K562 (cell line): ENCODE data around the gene PPIE. TPM values are rescaled to one million over a fixed set of nuclear protein-coding genes. Genes with fewer than 3 reads are reported as not detected.

ENCODE experiments used
- COPS2 ChIP-seq: fragments of 450-650 bp; conservative IDR thresholded peaks from 2 replicates; pipeline ENCODE4 v1.6.1; 2016; ENCODE audit warnings: mild to moderate bottlenecking, moderate library complexity
- DMBX1 ChIP-seq: fragments of 250-450 bp; sonication (Bioruptor Pico); IDR thresholded peaks from 2 replicates; pipeline ENCODE4 v1.8.0; 2022; ENCODE audit warnings: inconsistent platforms, mild to moderate bottlenecking, moderate library complexity, borderline replicate concordance
- HDAC1 ChIP-seq, 2 experiments: fragments of 450-650 bp; IDR thresholded peaks; 2 replicates each; pipeline ENCODE4 v1.6.1; 2016 to 2017; ENCODE audit warnings: inconsistent platforms in 1 of 2, mild to moderate bottlenecking in 1 of 2, moderate library complexity in 1 of 2
- MIER1 ChIP-seq: fragments of 450-650 bp; IDR thresholded peaks from 2 replicates; pipeline ENCODE4 v1.6.1; 2016; ENCODE audit warnings: antibody characterized with exemption, mild to moderate bottlenecking, low read depth
- NCOA6 ChIP-seq: fragments of 450-650 bp; IDR thresholded peaks from 2 replicates; pipeline ENCODE4 v1.6.1; 2017; ENCODE audit warnings: mild to moderate bottlenecking
- NR2C2 ChIP-seq, 2 experiments: fragments of 200-800 bp in 1 of 2; sonication (Bioruptor generic) in 1 of 2; sonication (generic) in 1 of 2; formaldehyde crosslinking in 1 of 2; IDR thresholded peaks; 2 replicates each; pipeline versions ENCODE4 v1.6.1 to v1.8.0; 2016 to 2022; ENCODE audit warnings: mild to moderate bottlenecking in 1 of 2, missing compliant biosample characterization in 1 of 2, missing genetic modification characterization in 1 of 2, missing genetic modification reagents in 1 of 2
- PHB2 ChIP-seq: fragments of 450-650 bp; IDR thresholded peaks from 2 replicates; pipeline ENCODE4 v1.6.1; 2017; ENCODE audit warnings: low read depth
- ZFP36 ChIP-seq: fragments of 150-350 bp; IDR thresholded peaks from 2 replicates; pipeline ENCODE4 v1.6.1; 2018; ENCODE audit warnings: low read length, low read depth; ENCODE audit not compliant: partially characterized antibody
- ZNF639 ChIP-seq, 2 experiments: fragments of 200-800 bp in 1 of 2; sonication (Bioruptor generic) in 1 of 2; sonication (generic) in 1 of 2; formaldehyde crosslinking in 1 of 2; IDR thresholded peaks in 1 of 2; conservative IDR thresholded peaks in 1 of 2; 2 replicates each; pipeline versions ENCODE4 v1.5.0 to v1.6.1; 2016 to 2020; ENCODE audit warnings: missing compliant biosample characterization in 1 of 2, missing genetic modification characterization in 1 of 2, missing genetic modification reagents in 1 of 2
- polyA plus RNA-seq, 8 experiments: library from polyadenylated mRNA; depleted of rRNA in 4 of 8; stranded (reverse) in 5 of 8; unstranded in 3 of 8; fragments of >200 nt; fragmentation: Nextera tagmentation in 2 of 8; fragmentation: Illumina TruSeq in 1 of 8; extraction: Ambion mirVana in 2 of 8; extraction: Trizol in 1 of 8; gene quantifications; 2 replicates each; pipeline versions ENCODE4 v1.2.1 to v1.2.3, GENCODE V29; 2011 to 2014; ENCODE audit warnings: inconsistent platforms in 1 of 8, missing spikeins in 1 of 8
- total RNA-seq, 7 experiments: library from RNA; depleted of rRNA in 6 of 7; stranded (reverse); fragments of >200 nt in 6 of 7; fragmentation: Illumina TruSeq in 2 of 7; extraction: Trizol in 2 of 7; gene quantifications; 2 replicates each; pipeline versions ENCODE4 v1.2.1 to v1.2.3, GENCODE V29; 2011 to 2021; ENCODE audit warnings: low replicate concordance in 1 of 7
- TF ChIP-seq, protein P1 (sequence below): fragments of 450-650 bp; IDR thresholded peaks from 2 replicates; pipeline ENCODE4 v1.6.1; 2018; ENCODE audit not compliant: partially characterized antibody
- TF ChIP-seq, protein P2 (sequence below): fragments of 250-450 bp; sonication (Bioruptor Pico); IDR thresholded peaks from 2 replicates; pipeline ENCODE4 v1.8.0; 2022; ENCODE audit warnings: inconsistent platforms
- TF ChIP-seq, protein P3 (sequence below): sonication (generic); formaldehyde crosslinking; IDR thresholded peaks from 2 replicates; pipeline ENCODE4 v1.8.1; 2023; ENCODE audit warnings: mild to moderate bottlenecking, missing genetic modification reagents

Gene PPIE
- total and polyA plus RNA-seq, 9 of the 15 experiments (the other 6 are each of a cell fraction or from before 2014, with no cell fraction given): 75.4 to 444 (median 131) TPM

GRCh38 chr1:39757501-39757900 lies 18.8 kb downstream of the PPIE start (continued):
- TF ChIP-seq, protein P1, sequence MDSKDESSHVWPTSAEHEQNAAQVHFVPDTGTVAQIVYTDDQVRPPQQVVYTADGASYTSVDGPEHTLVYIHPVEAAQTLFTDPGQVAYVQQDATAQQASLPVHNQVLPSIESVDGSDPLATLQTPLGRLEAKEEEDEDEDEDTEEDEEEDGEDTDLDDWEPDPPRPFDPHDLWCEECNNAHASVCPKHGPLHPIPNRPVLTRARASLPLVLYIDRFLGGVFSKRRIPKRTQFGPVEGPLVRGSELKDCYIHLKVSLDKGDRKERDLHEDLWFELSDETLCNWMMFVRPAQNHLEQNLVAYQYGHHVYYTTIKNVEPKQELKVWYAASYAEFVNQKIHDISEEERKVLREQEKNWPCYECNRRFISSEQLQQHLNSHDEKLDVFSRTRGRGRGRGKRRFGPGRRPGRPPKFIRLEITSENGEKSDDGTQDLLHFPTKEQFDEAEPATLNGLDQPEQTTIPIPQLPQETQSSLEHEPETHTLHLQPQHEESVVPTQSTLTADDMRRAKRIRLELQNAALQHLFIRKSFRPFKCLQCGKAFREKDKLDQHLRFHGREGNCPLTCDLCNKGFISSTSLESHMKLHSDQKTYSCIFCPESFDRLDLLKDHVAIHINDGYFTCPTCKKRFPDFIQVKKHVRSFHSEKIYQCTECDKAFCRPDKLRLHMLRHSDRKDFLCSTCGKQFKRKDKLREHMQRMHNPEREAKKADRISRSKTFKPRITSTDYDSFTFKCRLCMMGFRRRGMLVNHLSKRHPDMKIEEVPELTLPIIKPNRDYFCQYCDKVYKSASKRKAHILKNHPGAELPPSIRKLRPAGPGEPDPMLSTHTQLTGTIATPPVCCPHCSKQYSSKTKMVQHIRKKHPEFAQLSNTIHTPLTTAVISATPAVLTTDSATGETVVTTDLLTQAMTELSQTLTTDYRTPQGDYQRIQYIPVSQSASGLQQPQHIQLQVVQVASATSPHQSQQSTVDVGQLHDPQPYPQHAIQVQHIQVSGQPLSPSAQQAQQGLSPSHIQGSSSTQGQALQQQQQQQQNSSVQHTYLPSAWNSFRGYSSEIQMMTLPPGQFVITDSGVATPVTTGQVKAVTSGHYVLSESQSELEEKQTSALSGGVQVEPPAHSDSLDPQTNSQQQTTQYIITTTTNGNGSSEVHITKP: no peak
- TF ChIP-seq ZNF639 (CRISPR knock-in tag; conservative IDR thresholded peaks at IDR 0.05 in 1 of 2, IDR thresholded peaks at IDR 0.05 in 1 of 2) (no peak), NCOA6 (no peak), HDAC1 (IDR thresholded peaks at IDR 0.05) (no peak), COPS2 (no peak), PHB2 (no peak), MIER1 (no peak), ZFP36 (no peak), DMBX1 (CRISPR knock-in tag) (no peak), NR2C2 (CRISPR knock-in tag; IDR thresholded peaks at IDR 0.05) (no peak), NR2C2 (tag; IDR thresholded peaks at IDR 0.05) (no peak)
- TF ChIP-seq, protein P2, sequence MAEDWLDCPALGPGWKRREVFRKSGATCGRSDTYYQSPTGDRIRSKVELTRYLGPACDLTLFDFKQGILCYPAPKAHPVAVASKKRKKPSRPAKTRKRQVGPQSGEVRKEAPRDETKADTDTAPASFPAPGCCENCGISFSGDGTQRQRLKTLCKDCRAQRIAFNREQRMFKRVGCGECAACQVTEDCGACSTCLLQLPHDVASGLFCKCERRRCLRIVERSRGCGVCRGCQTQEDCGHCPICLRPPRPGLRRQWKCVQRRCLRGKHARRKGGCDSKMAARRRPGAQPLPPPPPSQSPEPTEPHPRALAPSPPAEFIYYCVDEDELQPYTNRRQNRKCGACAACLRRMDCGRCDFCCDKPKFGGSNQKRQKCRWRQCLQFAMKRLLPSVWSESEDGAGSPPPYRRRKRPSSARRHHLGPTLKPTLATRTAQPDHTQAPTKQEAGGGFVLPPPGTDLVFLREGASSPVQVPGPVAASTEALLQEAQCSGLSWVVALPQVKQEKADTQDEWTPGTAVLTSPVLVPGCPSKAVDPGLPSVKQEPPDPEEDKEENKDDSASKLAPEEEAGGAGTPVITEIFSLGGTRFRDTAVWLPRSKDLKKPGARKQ: no peak
- TF ChIP-seq, protein P3, sequence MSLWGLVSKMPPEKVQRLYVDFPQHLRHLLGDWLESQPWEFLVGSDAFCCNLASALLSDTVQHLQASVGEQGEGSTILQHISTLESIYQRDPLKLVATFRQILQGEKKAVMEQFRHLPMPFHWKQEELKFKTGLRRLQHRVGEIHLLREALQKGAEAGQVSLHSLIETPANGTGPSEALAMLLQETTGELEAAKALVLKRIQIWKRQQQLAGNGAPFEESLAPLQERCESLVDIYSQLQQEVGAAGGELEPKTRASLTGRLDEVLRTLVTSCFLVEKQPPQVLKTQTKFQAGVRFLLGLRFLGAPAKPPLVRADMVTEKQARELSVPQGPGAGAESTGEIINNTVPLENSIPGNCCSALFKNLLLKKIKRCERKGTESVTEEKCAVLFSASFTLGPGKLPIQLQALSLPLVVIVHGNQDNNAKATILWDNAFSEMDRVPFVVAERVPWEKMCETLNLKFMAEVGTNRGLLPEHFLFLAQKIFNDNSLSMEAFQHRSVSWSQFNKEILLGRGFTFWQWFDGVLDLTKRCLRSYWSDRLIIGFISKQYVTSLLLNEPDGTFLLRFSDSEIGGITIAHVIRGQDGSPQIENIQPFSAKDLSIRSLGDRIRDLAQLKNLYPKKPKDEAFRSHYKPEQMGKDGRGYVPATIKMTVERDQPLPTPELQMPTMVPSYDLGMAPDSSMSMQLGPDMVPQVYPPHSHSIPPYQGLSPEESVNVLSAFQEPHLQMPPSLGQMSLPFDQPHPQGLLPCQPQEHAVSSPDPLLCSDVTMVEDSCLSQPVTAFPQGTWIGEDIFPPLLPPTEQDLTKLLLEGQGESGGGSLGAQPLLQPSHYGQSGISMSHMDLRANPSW (CRISPR knock-in tag): no peak
